SK-N-SH treated with all-trans-retinoic acid at 6 μM for 48 hours (cell line): ENCODE data around the gene PNPLA6.

Source experiments
- ATAC-seq: fragments of 200-7000 bp; cut with Tn5 transposase; 3 replicates; pipeline ENCODE4 v1.9.1; 2020; ENCODE audit warnings: mild to moderate bottlenecking, moderate library complexity
- ARNTL ChIP-seq: fragments of 450-650 bp; formaldehyde crosslinking; IDR thresholded peaks from 2 replicates; pipeline ENCODE4 v1.5.0; 2020; ENCODE audit warnings: low read depth, mild to moderate bottlenecking, moderate library complexity, borderline replicate concordance
- BACH2 ChIP-seq: fragments of 250-450 bp; sonication (Bioruptor Pico); IDR thresholded peaks from 2 replicates; pipeline ENCODE4 v1.9.0; 2021; ENCODE audit warnings: mild to moderate bottlenecking, borderline replicate concordance
- CREB5 ChIP-seq: fragments of 250-450 bp; sonication (Bioruptor Pico); IDR thresholded peaks from 2 replicates; pipeline ENCODE4 v1.5.1; 2020; ENCODE audit warnings: low read depth, mild to moderate bottlenecking, moderate library complexity
- CSDC2 ChIP-seq: fragments of 250-450 bp; sonication (Bioruptor Pico); IDR thresholded peaks from 2 replicates; pipeline ENCODE4 v1.5.0; 2020; ENCODE audit warnings: mild to moderate bottlenecking, moderate library complexity
- CSRNP3 ChIP-seq: fragments of 250-450 bp; sonication (Bioruptor Pico); IDR thresholded peaks from 2 replicates; pipeline ENCODE4 v1.5.1; 2021; ENCODE audit warnings: mild to moderate bottlenecking, moderate library complexity
- ESRRG ChIP-seq: fragments of 250-450 bp; sonication (Bioruptor Pico); IDR thresholded peaks from 2 replicates; pipeline ENCODE4 v1.6.1; 2021; ENCODE audit warnings: mild to moderate bottlenecking
- GLIS3 ChIP-seq: fragments of 250-450 bp; sonication (Bioruptor Pico); IDR thresholded peaks from 2 replicates; pipeline ENCODE4 v1.5.0; 2020; ENCODE audit warnings: mild to moderate bottlenecking, moderate library complexity
- ISL1 ChIP-seq: fragments of 250-450 bp; sonication (Bioruptor Pico); IDR thresholded peaks from 2 replicates; pipeline ENCODE4 v2.1.2; 2022; ENCODE audit warnings: mild to moderate bottlenecking, moderate library complexity
- OSR1 ChIP-seq: fragments of 250-450 bp; sonication (Bioruptor Pico); IDR thresholded peaks from 2 replicates; pipeline ENCODE4 v1.8.0; 2022; ENCODE audit warnings: moderate library complexity, mild to moderate bottlenecking, inconsistent platforms
- PATZ1 ChIP-seq: fragments of 250-450 bp; sonication (Bioruptor Pico); IDR thresholded peaks from 2 replicates; pipeline ENCODE4 v1.8.0; 2020; ENCODE audit warnings: mild to moderate bottlenecking, moderate library complexity, borderline replicate concordance
- PPARA ChIP-seq: fragments of 250-450 bp; sonication (Bioruptor Pico); IDR thresholded peaks from 2 replicates; pipeline ENCODE4 v1.5.0; 2020; ENCODE audit warnings: mild to moderate bottlenecking, borderline replicate concordance
- RARB ChIP-seq: fragments of 250-450 bp; sonication (Bioruptor Pico); IDR thresholded peaks from 2 replicates; pipeline ENCODE4 v1.8.0; 2021; ENCODE audit warnings: mild to moderate bottlenecking, moderate library complexity
- SNAI2 ChIP-seq: fragments of 250-450 bp; sonication (Bioruptor Pico); IDR thresholded peaks from 2 replicates; pipeline ENCODE4 v1.5.0; 2020; ENCODE audit warnings: mild to moderate bottlenecking, moderate library complexity
- TCF4 ChIP-seq: fragments of 250-450 bp; sonication (Bioruptor Pico); IDR thresholded peaks from 2 replicates; pipeline ENCODE4 v1.8.0; 2021; ENCODE audit warnings: mild to moderate bottlenecking, moderate library complexity, borderline replicate concordance
- TSHZ2 ChIP-seq: fragments of 250-450 bp; sonication (Bioruptor Pico); IDR thresholded peaks from 2 replicates; pipeline ENCODE4 v1.5.0; 2020; ENCODE audit warnings: mild to moderate bottlenecking, moderate library complexity
- ZC3H10 ChIP-seq: fragments of 250-450 bp; sonication (Bioruptor Pico); IDR thresholded peaks from 2 replicates; pipeline ENCODE4 v1.5.1; 2021; ENCODE audit warnings: mild to moderate bottlenecking, moderate library complexity
- ZFP3 ChIP-seq: fragments of 250-450 bp; sonication (Bioruptor Pico); IDR thresholded peaks from 2 replicates; pipeline ENCODE4 v1.5.0; 2020; ENCODE audit warnings: mild to moderate bottlenecking, moderate library complexity
- ZFP30 ChIP-seq: fragments of 450-650 bp; formaldehyde crosslinking; IDR thresholded peaks from 2 replicates; pipeline ENCODE4 v1.5.0; 2022; ENCODE audit warnings: mild to moderate bottlenecking, moderate library complexity
- ZNF565 ChIP-seq: fragments of 450-650 bp; formaldehyde crosslinking; conservative IDR thresholded peaks from 2 replicates; pipeline ENCODE4 v1.5.0; 2020; ENCODE audit warnings: low read depth, mild to moderate bottlenecking, moderate library complexity
- ZNF70 ChIP-seq: fragments of 450-650 bp; formaldehyde crosslinking; IDR thresholded peaks from 2 replicates; pipeline ENCODE4 v1.5.0; 2020; ENCODE audit warnings: mild to moderate bottlenecking, moderate library complexity
- ZNF8 ChIP-seq: fragments of 450-650 bp; formaldehyde crosslinking; IDR thresholded peaks from 2 replicates; pipeline ENCODE4 v1.5.0; 2020; ENCODE audit warnings: mild to moderate bottlenecking, moderate library complexity

PNPLA6 gene

GRCh38 chr19:7597689-7598088 is 62.2 kb downstream of the PNPLA6 start:
- TF ChIP-seq ZNF565 (CRISPR knock-in tag) (no peak), OSR1 (no peak), ESRRG (no peak), ZNF70 (CRISPR knock-in tag) (no peak), BACH2 (CRISPR knock-in tag) (no peak), CSDC2 (CRISPR knock-in tag) (no peak), RARB (no peak)
- no peak for ATAC-seq

- TF ChIP-seq TSHZ2 (CRISPR knock-in tag) (no peak), GLIS3 (CRISPR knock-in tag) (no peak)
Measured at GRCh38 chr19:7598180-7598579, 62.7 kb downstream of the PNPLA6 start.

GRCh38 chr19:7600721-7601120 is 65.2 kb downstream of the PNPLA6 start:
- ATAC-seq, result no peak
- TF ChIP-seq BACH2 (CRISPR knock-in tag) (no peak), ARNTL (CRISPR knock-in tag) (no peak), ZFP3 (CRISPR knock-in tag) (no peak), TSHZ2 (CRISPR knock-in tag) (no peak), PPARA (no peak), ISL1 (CRISPR knock-in tag) (no peak), ZNF565 (CRISPR knock-in tag) (no peak), CSRNP3 (no peak), ZNF8 (no peak), ZC3H10 (CRISPR knock-in tag) (no peak), ZFP30 (CRISPR knock-in tag) (no peak), OSR1 (no peak), PATZ1 (no peak), RARB (no peak), CSDC2 (CRISPR knock-in tag) (no peak), TCF4 (no peak), CREB5 (no peak), SNAI2 (CRISPR knock-in tag) (no peak)
- TF ChIP-seq, all 23 proteins: peak for 0

More at GRCh38 chr19:7598180-7598579, 62.7 kb downstream of the PNPLA6 start:
- no peak for ATAC-seq
